NT2/D1 (cell line): Measurements from ENCODE around the gene PBOV1.

ENCODE experiments used
- SUZ12 ChIP-seq: IDR thresholded peaks from 2 replicates; pipeline ENCODE4 v1.6.1; 2011; ENCODE audit not compliant: insufficient read length, insufficient read depth; ENCODE audit errors: extremely low read depth
- YY1 ChIP-seq: IDR thresholded peaks from 2 replicates; pipeline ENCODE4 v1.6.1; 2011; ENCODE audit not compliant: insufficient read length, insufficient read depth

DNA sequence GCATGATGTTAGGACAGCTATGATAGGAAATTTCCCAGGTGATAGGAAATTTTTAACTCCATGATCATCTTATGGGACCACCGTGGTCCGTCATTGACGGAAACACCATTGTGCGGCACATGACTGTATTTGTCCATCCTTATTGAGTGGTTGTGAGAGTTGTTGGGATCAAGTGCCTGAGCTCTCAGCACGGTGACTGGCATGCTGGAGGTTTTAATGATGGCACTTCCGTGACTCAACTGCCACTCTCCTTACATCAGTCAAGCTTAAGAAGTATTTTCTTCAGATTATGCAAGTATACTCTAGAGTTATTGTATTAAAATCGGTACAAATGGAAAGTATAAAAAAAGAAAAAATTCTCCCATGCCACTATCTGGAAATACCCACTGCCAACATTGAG is 20.7 kb downstream of the PBOV1 start:
- TF ChIP-seq YY1 (no peak), SUZ12 (no peak)
